Colonic mucosa (tissue), 4 donors: Measurements from ENCODE around the gene CRACR2B. TPM values are rescaled to one million over a fixed set of nuclear protein-coding genes. Genes with fewer than 3 reads are reported as not detected.

Experiments used
- DNase-seq: peaks from one replicate; pipeline ENCODE4 v3.0.0-alpha.2; 2020
- H3K27ac ChIP-seq: fragments of 200-600 bp; one replicate; pipeline ENCODE4 v1.8.0; 2021
- H3K27me3 ChIP-seq: fragments of 200-600 bp; one replicate; pipeline ENCODE4 v1.8.0; 2021
- H3K36me3 ChIP-seq: fragments of 200-600 bp; one replicate; pipeline ENCODE4 v1.8.0; 2021
- H3K4me1 ChIP-seq: fragments of 200-600 bp; one replicate; pipeline ENCODE4 v1.8.0; 2021; ENCODE audit warnings: mild to moderate bottlenecking
- H3K4me3 ChIP-seq: fragments of 200-600 bp; one replicate; pipeline ENCODE4 v1.8.0; 2021
- H3K9ac ChIP-seq, 2 donors: one replicate each; pipeline ENCODE4 v1.7.0; 2013; ENCODE audit warnings: control low read depth in 2 of 2, low read depth in 2 of 2, low read length in 2 of 2
- H3K9me3 ChIP-seq: fragments of 200-600 bp; one replicate; pipeline ENCODE4 v1.8.0; 2021
- CTCF ChIP-seq: fragments of 200-600 bp; IDR thresholded peaks from one replicate; pipeline ENCODE4 v1.8.0; 2022; ENCODE audit warnings: antibody characterized with exemption, mild to moderate bottlenecking
- intact Hi-C: fragments of 100-400 bp; cut with DNase I; formaldehyde crosslinking; loops from one replicate; pipeline ENCODE4 v1.14.1; 2022
- total RNA-seq, 2 donors: library from RNA; stranded (reverse); fragmentation: NEBNext Ultra II Directional in 1 of 2; extraction: Animal tissue kit (Norgen Biotek cat#: 25700) in 1 of 2; gene quantifications; one replicate each; pipeline ENCODE4 v1.2.1, GENCODE V29; 2021
- donor health status: healthy.
- donor health status: DM: no; HTN: no; CAD: no.
- donor health status: DM: no; HTN: no; CAD: no.

CRACR2B gene
- total RNA-seq, 2 donors from 2014 or later: 97.3 to 108 TPM

- H3K9me3 ChIP-seq: no peaks in the 10 kb centered on the region
- peak overlapping the region; percentile 93 for H3K27ac ChIP-seq
- intact Hi-C loops: no loop called here
- H3K4me1 ChIP-seq: peaks cover 47% of the 10 kb centered on the region
- peaks cover 7% of the 10 kb centered on the region for H3K36me3 ChIP-seq
- H3K4me3 ChIP-seq: no peak overlapping the region
- peak overlapping the region in 1 of 2 donors; percentile 84 for H3K9ac ChIP-seq
- H3K27me3 ChIP-seq: peaks cover 9% of the 10 kb centered on the region
- no peak for TF ChIP-seq CTCF
- peak; percentile 81 for DNase-seq
Measured at GRCh38 chr11:825366-826226, 2.1 kb upstream of the CRACR2B start.

GRCh38 chr11:826227-826621, 1.5 kb upstream of the CRACR2B start:
- Histone ChIP-seq H3K27ac (peak overlapping the region; percentile 93), H3K4me3 (peak overlapping the region; percentile 41), H3K9ac (peak overlapping the region; percentile 84), H3K36me3 (peaks cover 7% of the 10 kb centered on the region), H3K9me3 (no peaks in the 10 kb centered on the region), H3K4me1 (peaks cover 41% of the 10 kb centered on the region), H3K27me3 (peaks cover 15% of the 10 kb centered on the region)
- intact Hi-C loops: no loop called here
- no peak for TF ChIP-seq CTCF
- no peak for DNase-seq

GRCh38 chr11:826836-827145, 928 bp upstream of the CRACR2B start:
- H3K27me3 ChIP-seq: peaks cover 18% of the 10 kb centered on the region
- DNase-seq: no peak
- intact Hi-C loops: no loop called here
- peaks cover 7% of the 10 kb centered on the region for H3K36me3 ChIP-seq
- TF ChIP-seq CTCF: no peak
- H3K27ac ChIP-seq: peak overlapping the region; percentile 93
- no peaks in the 10 kb centered on the region for H3K9me3 ChIP-seq
- peak overlapping the region; percentile 84 for H3K9ac ChIP-seq
- H3K4me3 ChIP-seq: peak overlapping the region; percentile 41
- H3K4me1 ChIP-seq: peaks cover 35% of the 10 kb centered on the region

- no peak for TF ChIP-seq CTCF
- H3K9ac ChIP-seq: peak overlapping the region; percentile 84 to 90
- H3K27me3 ChIP-seq: peaks cover 18% of the 10 kb centered on the region
- H3K36me3 ChIP-seq: peaks cover 7% of the 10 kb centered on the region
- peak; percentile 64 for DNase-seq
- peak overlapping the region; percentile 93 for H3K27ac ChIP-seq
- peaks cover 36% of the 10 kb centered on the region for H3K4me1 ChIP-seq
- H3K9me3 ChIP-seq: no peaks in the 10 kb centered on the region
- intact Hi-C loops: no loop called here
- peak overlapping the region; percentile 41 for H3K4me3 ChIP-seq
Measured at GRCh38 chr11:827146-827896, 398 bp upstream of the CRACR2B start.

GRCh38 chr11:828506-829175, 922 bp downstream of the CRACR2B start:
- peak overlapping the region; percentile 55 to 90 for H3K9ac ChIP-seq
- no peaks in the 10 kb centered on the region for H3K9me3 ChIP-seq
- intact Hi-C loops: no loop called here
- no peak for TF ChIP-seq CTCF
- H3K4me1 ChIP-seq: peaks cover 39% of the 10 kb centered on the region
- no peak for DNase-seq
- no peak overlapping the region for H3K4me3 ChIP-seq
- H3K27ac ChIP-seq: peak overlapping the region; percentile 93
- peaks cover 18% of the 10 kb centered on the region for H3K27me3 ChIP-seq
- H3K36me3 ChIP-seq: peaks cover 7% of the 10 kb centered on the region
